Natural killer cell (primary cell): ENCODE results near the gene TIMELESS. TPM values are rescaled to one million over a fixed set of nuclear protein-coding genes. Genes with fewer than 3 reads are reported as not detected.
"Not testable (repeated sequence)": the region's sequence is repeated elsewhere in the genome, so short reads cannot be mapped to it uniquely, and the experiment has no call there.

Experiments
- ATAC-seq, 3 donors: fragments of 150-1000 bp in 2 of 3; fragments of 200-7000 bp in 1 of 3; cut with Tn5 transposase; 1 replicate in 1 of 3; 2 replicates in 2 of 3; pipeline ENCODE4 v1.10.0; 2021; ENCODE audit warnings: mild to moderate bottlenecking in 2 of 3, moderate library complexity in 2 of 3
- DNase-seq, 2 donors: peaks; one replicate each; pipeline versions ENCODE4 v3.0.0 to v3.0.0-alpha.2; 2013 to 2021; ENCODE audit warnings: mixed read lengths in 1 of 2
- H3K27ac ChIP-seq: one replicate; pipeline ENCODE4 v1.5.1; 2013; ENCODE audit warnings: mild to moderate bottlenecking, low read length
- H3K27me3 ChIP-seq: one replicate; pipeline ENCODE4 v1.6.1; 2013; ENCODE audit warnings: low read length; ENCODE audit not compliant: control insufficient read depth, insufficient read depth
- H3K36me3 ChIP-seq: one replicate; pipeline ENCODE4 v1.6.1; 2013; ENCODE audit warnings: low read length; ENCODE audit not compliant: control insufficient read depth, insufficient read depth
- H3K4me1 ChIP-seq: one replicate; pipeline ENCODE4 v1.6.1; 2013; ENCODE audit warnings: low read length; ENCODE audit not compliant: control insufficient read depth, insufficient read depth
- H3K4me3 ChIP-seq: one replicate; pipeline ENCODE4 v1.5.1; 2013; ENCODE audit warnings: low read length
- H3K9me3 ChIP-seq: one replicate; pipeline ENCODE4 v1.6.1; 2013; ENCODE audit warnings: low read length; ENCODE audit not compliant: control insufficient read depth, insufficient read depth
- H3K27ac Mint-ChIP-seq, 2 donors: one replicate each; pipeline ENCODE4 v1.8.0; 2022; ENCODE audit warnings: mild to moderate bottlenecking in 2 of 2, mixed read lengths in 2 of 2, moderate library complexity in 1 of 2
- H3K27me3 Mint-ChIP-seq, 2 donors: one replicate each; pipeline ENCODE4 v1.8.0; 2022; ENCODE audit warnings: low read depth in 2 of 2, mixed read lengths in 2 of 2
- H3K36me3 Mint-ChIP-seq: one replicate; pipeline ENCODE4 v1.8.0; 2022; ENCODE audit warnings: mixed read lengths
- H3K4me1 Mint-ChIP-seq, 2 donors: one replicate each; pipeline ENCODE4 v1.8.0; 2022; ENCODE audit warnings: mixed read lengths in 2 of 2
- H3K4me3 Mint-ChIP-seq: one replicate; pipeline ENCODE4 v1.8.0; 2022; ENCODE audit warnings: mild to moderate bottlenecking, moderate library complexity, mixed read lengths
- H3K9me3 Mint-ChIP-seq, 2 donors: one replicate each; pipeline ENCODE4 v1.8.0; 2022; ENCODE audit warnings: mixed read lengths in 2 of 2
- CTCF ChIP-seq: fragments of 200-600 bp; IDR thresholded peaks from one replicate; pipeline ENCODE4 v1.8.0; 2022; ENCODE audit warnings: antibody characterized with exemption
- WGBS: methylation state at CpG from one replicate; pipeline ENCODE4 v1.1.7; 2013; ENCODE audit warnings: missing lambda C conversion rate; ENCODE audit not compliant: insufficient coverage; 5-methylcytosine and 5-hydroxymethylcytosine counted together
- intact Hi-C: fragments of 100-400 bp; cut with micrococcal nuclease; formaldehyde crosslinking; loops from one replicate; pipeline ENCODE4 v1.14.2; 2022
- total RNA-seq, 4 donors: library from RNA; stranded (reverse); fragments of 120-200 nt in 1 of 4; gene quantifications; one replicate each; pipeline versions ENCODE4 v1.2.3 to v1.2.4, GENCODE V29; 2013 to 2022

Gene TIMELESS
- total RNA-seq, 3 donors from 2014 or later (not counting 1 experiment from before 2014, with no cell fraction given) = 11.1 to 12.3 (median 11.7) TPM

GRCh38 chr12:56408799-56409417 is 40.3 kb downstream of the TIMELESS start:
- H3K36me3 Mint-ChIP-seq = no peaks in the 10 kb centered on the region
- DNase-seq = no peak
- no peaks in the 10 kb centered on the region for H3K4me1 ChIP-seq
- no peak overlapping the region for H3K4me3 Mint-ChIP-seq
- no peak for TF ChIP-seq CTCF
- no peaks in the 10 kb centered on the region for H3K9me3 ChIP-seq
- H3K4me3 ChIP-seq = no peak overlapping the region
- WGBS = 87% methylated on average over 4 of the region's 5 CpGs
- no peaks in the 10 kb centered on the region for H3K9me3 Mint-ChIP-seq
- H3K27me3 Mint-ChIP-seq = no peaks in the 10 kb centered on the region
- intact Hi-C loops = no loop called here
- no peaks in the 10 kb centered on the region for H3K4me1 Mint-ChIP-seq
- no peaks in the 10 kb centered on the region for H3K36me3 ChIP-seq
- H3K27ac Mint-ChIP-seq = no peak overlapping the region
- no peaks in the 10 kb centered on the region for H3K27me3 ChIP-seq
- no peak overlapping the region for H3K27ac ChIP-seq
- ATAC-seq = no peak

- H3K9me3 Mint-ChIP-seq, H3K4me1 ChIP-seq, H3K4me1 Mint-ChIP-seq, H3K27me3 Mint-ChIP-seq, ATAC-seq, H3K4me3 ChIP-seq, H3K4me3 Mint-ChIP-seq, H3K27ac Mint-ChIP-seq, DNase-seq, H3K36me3 ChIP-seq, H3K27ac ChIP-seq, H3K27me3 ChIP-seq, H3K9me3 ChIP-seq, H3K36me3 Mint-ChIP-seq, intact Hi-C loops: not testable (repeated sequence)
- WGBS = 60% methylated on average over 1 of the region's 3 CpGs
These were observed 45.0 kb downstream of the TIMELESS start for GRCh38 chr12:56404227-56404626.

- H3K4me1 ChIP-seq, H3K36me3 ChIP-seq, H3K27me3 ChIP-seq, H3K9me3 ChIP-seq, intact Hi-C loops, H3K9me3 Mint-ChIP-seq, H3K27me3 Mint-ChIP-seq, H3K4me3 ChIP-seq, ATAC-seq, H3K27ac ChIP-seq, H3K4me1 Mint-ChIP-seq, H3K36me3 Mint-ChIP-seq, H3K4me3 Mint-ChIP-seq, DNase-seq, H3K27ac Mint-ChIP-seq: not testable (repeated sequence)
These were observed 47.6 kb downstream of the TIMELESS start for GRCh38 chr12:56401612-56402011.

GRCh38 chr12:56401125-56401524 is 48.1 kb downstream of the TIMELESS start:
- H3K9me3 ChIP-seq, H3K27ac Mint-ChIP-seq, H3K36me3 ChIP-seq, H3K4me1 ChIP-seq, H3K36me3 Mint-ChIP-seq, H3K4me3 Mint-ChIP-seq, DNase-seq, H3K4me3 ChIP-seq, intact Hi-C loops, H3K27me3 ChIP-seq, H3K27ac ChIP-seq, H3K27me3 Mint-ChIP-seq, H3K9me3 Mint-ChIP-seq, ATAC-seq, H3K4me1 Mint-ChIP-seq: not testable (repeated sequence)
- WGBS = 100% methylated on average over 1 of the region's 3 CpGs

GRCh38 chr12:56399466-56399865 is 49.8 kb downstream of the TIMELESS start:
- H3K27ac ChIP-seq, H3K4me1 Mint-ChIP-seq, intact Hi-C loops, H3K9me3 Mint-ChIP-seq, H3K36me3 Mint-ChIP-seq, H3K27me3 Mint-ChIP-seq, ATAC-seq, H3K36me3 ChIP-seq, DNase-seq, H3K4me3 Mint-ChIP-seq, H3K4me1 ChIP-seq, H3K4me3 ChIP-seq, H3K9me3 ChIP-seq, H3K27me3 ChIP-seq, H3K27ac Mint-ChIP-seq: not testable (repeated sequence)
- WGBS = 90% methylated on average over 3 of the region's 3 CpGs
